ENCODE results near the gene LHFPL4. TPM values are rescaled to one million over a fixed set of nuclear protein-coding genes. Genes with fewer than 3 reads are reported as not detected.

The LHFPL4 gene
- total and polyA plus RNA-seq, 2 of the 4 experiments (the other 2 are of a cell fraction) = not detected

DNA sequence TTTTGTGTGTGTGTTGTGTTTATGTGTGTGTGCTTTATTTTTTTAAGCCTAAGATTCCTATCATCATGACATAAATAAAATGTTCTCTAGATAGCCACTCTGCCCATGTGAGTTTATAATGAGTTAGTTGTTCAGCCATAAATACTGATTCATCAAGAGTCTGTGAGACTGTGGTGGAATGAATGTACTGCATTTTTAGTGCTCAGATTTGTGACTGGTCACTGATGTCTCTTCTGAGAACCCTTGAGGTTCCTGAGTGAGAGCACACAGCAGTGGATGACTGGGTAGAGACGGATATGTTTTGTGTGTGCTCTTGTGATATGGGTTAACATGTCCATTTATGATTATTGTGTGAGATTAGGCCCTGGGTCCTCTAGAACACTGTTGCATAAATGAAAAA lies 105.0 kb downstream of the LHFPL4 start:
- Histone ChIP-seq H2AK9ac (replicated peaks; ENCODE audit: low read depth, low read length, poor library complexity) (no peak overlapping the region), H3K4me2 (ENCODE audit: low read depth, low read length) (no peak overlapping the region), H3K9ac (ENCODE audit: low read depth, low read length) (no peak overlapping the region), H3K27me3 (ENCODE audit: control insufficient read depth, insufficient read depth, low read length) (no peaks in the 10 kb centered on the region), H4K8ac (ENCODE audit: low read depth in 2 of 2, low read length in 2 of 2) (no peak overlapping the region), H2AK5ac (ENCODE audit: low read depth, low read length) (no peak overlapping the region), H2BK120ac (ENCODE audit: low read depth, low read length) (no peak overlapping the region), H3K79me1 (ENCODE audit: low read depth in 1 of 2, low read length in 2 of 2) (peaks cover 23 to 49% of the 10 kb centered on the region in 2 experiments), H2BK20ac (ENCODE audit: low read depth, low read length) (no peak overlapping the region), H4K91ac (ENCODE audit: insufficient read depth, low read depth, low read length) (no peak overlapping the region), H3K36me3 (ENCODE audit: control insufficient read depth, insufficient read depth, low read length) (peaks cover 53% of the 10 kb centered on the region), H3K27ac (ENCODE audit: insufficient read depth, low read length) (no peak overlapping the region), H3K4me3 (ENCODE audit: insufficient read depth, low read depth, low read length) (no peak overlapping the region), H2BK5ac (ENCODE audit: low read depth, low read length, poor library complexity, severe bottlenecking) (no peak overlapping the region), H2AFZ (replicated peaks; ENCODE audit: low read length, poor library complexity) (no peak overlapping the region), H3K14ac (replicated peaks; ENCODE audit: low read depth, low read length) (no peak overlapping the region), H3K4me1 (ENCODE audit: control insufficient read depth, insufficient read depth, low read length) (no peaks in the 10 kb centered on the region; the same call in 1 of the 2 replicates), H3K23ac (ENCODE audit: low read depth, low read length) (no peak overlapping the region), H3K56ac (ENCODE audit: extremely low read depth, insufficient read depth, low read length) (no peak overlapping the region), H2BK15ac (ENCODE audit: low read depth, low read length) (no peak overlapping the region), H3K9me1 (ENCODE audit: insufficient read depth, low read length) (no peaks in the 10 kb centered on the region), H4K5ac (ENCODE audit: low read depth, low read length) (no peak overlapping the region), H3K9me3 (ENCODE audit: control insufficient read depth, insufficient read depth, low read length) (no peaks in the 10 kb centered on the region), H3K4ac (ENCODE audit: low read depth, low read length) (no peak overlapping the region), H3K18ac (ENCODE audit: low read depth, low read length) (no peak overlapping the region), H4K20me1 (ENCODE audit: insufficient read depth, low read length) (peaks cover 19% of the 10 kb centered on the region)
- ChIA-PET POLR2A (ENCODE audit: unreplicated experiment) (no interaction called here), CTCF (interaction anchor here (1.1 kb wide), 1 partner anchor 11 kb away, joined by 3 read pairs; no protein-coding TSS in a partner anchor)
- ATAC-seq (ENCODE audit: low read depth) (peak; percentile 82), DNase-seq (peak; percentile 54)
- TF ChIP-seq, protein P1, sequence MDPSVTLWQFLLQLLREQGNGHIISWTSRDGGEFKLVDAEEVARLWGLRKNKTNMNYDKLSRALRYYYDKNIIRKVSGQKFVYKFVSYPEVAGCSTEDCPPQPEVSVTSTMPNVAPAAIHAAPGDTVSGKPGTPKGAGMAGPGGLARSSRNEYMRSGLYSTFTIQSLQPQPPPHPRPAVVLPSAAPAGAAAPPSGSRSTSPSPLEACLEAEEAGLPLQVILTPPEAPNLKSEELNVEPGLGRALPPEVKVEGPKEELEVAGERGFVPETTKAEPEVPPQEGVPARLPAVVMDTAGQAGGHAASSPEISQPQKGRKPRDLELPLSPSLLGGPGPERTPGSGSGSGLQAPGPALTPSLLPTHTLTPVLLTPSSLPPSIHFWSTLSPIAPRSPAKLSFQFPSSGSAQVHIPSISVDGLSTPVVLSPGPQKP (IDR thresholded peaks at IDR 0.05; ENCODE audit: borderline replicate concordance, low read depth, low read length) = no peak
- TF ChIP-seq RCOR1 (IDR thresholded peaks at IDR 0.05; ENCODE audit: insufficient replicate concordance, low read length) (no peak), NFE2L2 (IDR thresholded peaks at IDR 0.05; ENCODE audit: low read depth, low read length) (no peak), SMC3 (IDR thresholded peaks at IDR 0.05; ENCODE audit: low read depth, low read length) (no peak), CEBPB (IDR thresholded peaks at IDR 0.05; ENCODE audit: low read depth, low read length) (no peak), CHD1 (IDR thresholded peaks at IDR 0.05; ENCODE audit: low read depth, low read length) (no peak), RFX5 (IDR thresholded peaks at IDR 0.05; ENCODE audit: low read depth, low read length) (no peak), MAFK (IDR thresholded peaks at IDR 0.05; ENCODE audit: low read depth, low read length) (no peak), FOS (IDR thresholded peaks at IDR 0.05; ENCODE audit: low read depth, low read length) (no peak), MXI1 (IDR thresholded peaks at IDR 0.05; ENCODE audit: borderline replicate concordance, low read depth, low read length) (no peak), POLR2A (IDR thresholded peaks at IDR 0.05; ENCODE audit: low read depth, low read length) (no peak)
- TF ChIP-seq, protein P2, sequence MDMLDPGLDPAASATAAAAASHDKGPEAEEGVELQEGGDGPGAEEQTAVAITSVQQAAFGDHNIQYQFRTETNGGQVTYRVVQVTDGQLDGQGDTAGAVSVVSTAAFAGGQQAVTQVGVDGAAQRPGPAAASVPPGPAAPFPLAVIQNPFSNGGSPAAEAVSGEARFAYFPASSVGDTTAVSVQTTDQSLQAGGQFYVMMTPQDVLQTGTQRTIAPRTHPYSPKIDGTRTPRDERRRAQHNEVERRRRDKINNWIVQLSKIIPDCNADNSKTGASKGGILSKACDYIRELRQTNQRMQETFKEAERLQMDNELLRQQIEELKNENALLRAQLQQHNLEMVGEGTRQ (IDR thresholded peaks at IDR 0.05; ENCODE audit: low read depth, low read length) = no peak
- in situ Hi-C loops (cut with MboI; ENCODE audit: low sequenced_read_pairs) (no loop called here), dilution Hi-C loops (cut with HindIII; ENCODE audit: low sequenced_read_pairs, unreplicated experiment) (no loop called here), intact Hi-C loops (cut with micrococcal nuclease) (no loop called here)
- no CpG with 5 or more reads among the region's 1 CpG for WGBS, 2 experiments (ENCODE audit: extremely low coverage in 2 of 2, insufficient read length in 1 of 2)
- no TSS peak for BruUV-seq (replicated peaks)
